HG02885 (cell line): ENCODE data around the gene SMCO2.

Experiments used
- ATAC-seq: cut with Tn5 transposase; IDR thresholded peaks from one replicate; pipeline ENCODE4 v1.9.1; 2021; ENCODE audit warnings: mild to moderate bottlenecking; ENCODE audit not compliant: unreplicated experiment, poor library complexity

SMCO2 gene

GRCh38 chr12:27493260-27493940 is 46.9 kb downstream of the SMCO2 start:
- ATAC-seq, result no peak

GRCh38 chr12:27497446-27497845 is 50.9 kb downstream of the SMCO2 start:
- no peak for ATAC-seq

GRCh38 chr12:27498149-27498548 is 51.6 kb downstream of the SMCO2 start:
- no peak for ATAC-seq

- ATAC-seq, result no peak
These were observed 52.2 kb downstream of the SMCO2 start for GRCh38 chr12:27498761-27499160.

- no peak for ATAC-seq
These were observed 52.8 kb downstream of the SMCO2 start for GRCh38 chr12:27499377-27499776.

GRCh38 chr12:27500546-27500945 is 54.0 kb downstream of the SMCO2 start:
- ATAC-seq, result no peak

GRCh38 chr12:27502021-27502435 is 55.5 kb downstream of the SMCO2 start:
- ATAC-seq, result no peak

GRCh38 chr12:27504507-27504906 is 58.0 kb downstream of the SMCO2 start:
- no peak for ATAC-seq

- ATAC-seq, result no peak
These were observed 58.6 kb downstream of the SMCO2 start for GRCh38 chr12:27505109-27505508.

- no peak for ATAC-seq
These were observed 59.2 kb downstream of the SMCO2 start for GRCh38 chr12:27505761-27506160.

- ATAC-seq, result no peak
These were observed 60.2 kb downstream of the SMCO2 start for GRCh38 chr12:27506645-27507189.

GRCh38 chr12:27508736-27509431 is 62.3 kb downstream of the SMCO2 start:
- ATAC-seq, result no peak

- no peak for ATAC-seq
These were observed 64.6 kb downstream of the SMCO2 start for GRCh38 chr12:27511031-27511722.

- ATAC-seq, result no peak
These were observed 65.1 kb downstream of the SMCO2 start for GRCh38 chr12:27511723-27512045.

GRCh38 chr12:27513155-27513824 is 66.8 kb downstream of the SMCO2 start:
- ATAC-seq, result no peak

GRCh38 chr12:27515671-27516070 is 69.1 kb downstream of the SMCO2 start:
- ATAC-seq, result no peak

- no peak for ATAC-seq
These were observed 70.1 kb downstream of the SMCO2 start for GRCh38 chr12:27516625-27517024.

GRCh38 chr12:27517546-27517945 is 71.0 kb downstream of the SMCO2 start:
- no peak for ATAC-seq

GRCh38 chr12:27517961-27518665 is 71.6 kb downstream of the SMCO2 start:
- ATAC-seq, result no peak

GRCh38 chr12:27521066-27521465 is 74.5 kb downstream of the SMCO2 start:
- no peak for ATAC-seq
